HG03066 (cell line): ENCODE results near the gene MVK.

ENCODE experiments used
- ATAC-seq: cut with Tn5 transposase; IDR thresholded peaks from one replicate; pipeline ENCODE4 v1.9.1; 2021; ENCODE audit warnings: low read depth; ENCODE audit not compliant: unreplicated experiment

MVK gene

GRCh38 chr12:109625749-109626377 lies 52.3 kb downstream of the MVK start:
- no peak for ATAC-seq

GRCh38 chr12:109626378-109627115 lies 53.0 kb downstream of the MVK start:
- no peak for ATAC-seq

GRCh38 chr12:109627633-109628032 lies 54.0 kb downstream of the MVK start:
- ATAC-seq, result no peak

- ATAC-seq, result no peak
Observed at GRCh38 chr12:109630107-109630506, 56.5 kb downstream of the MVK start.

- ATAC-seq, result no peak
Observed at GRCh38 chr12:109630815-109631214, 57.2 kb downstream of the MVK start.

- no peak for ATAC-seq
Observed at GRCh38 chr12:109631302-109631701, 57.7 kb downstream of the MVK start.

GRCh38 chr12:109631751-109632150 lies 58.2 kb downstream of the MVK start:
- no peak for ATAC-seq

- no peak for ATAC-seq
Observed at GRCh38 chr12:109632342-109632741, 58.7 kb downstream of the MVK start.

- ATAC-seq, result no peak
Observed at GRCh38 chr12:109635717-109636116, 62.1 kb downstream of the MVK start.

GRCh38 chr12:109637348-109637747 lies 63.8 kb downstream of the MVK start:
- no peak for ATAC-seq

- no peak for ATAC-seq
Observed at GRCh38 chr12:109637996-109638395, 64.4 kb downstream of the MVK start.

- no peak for ATAC-seq
Observed at GRCh38 chr12:109638735-109639134, 65.1 kb downstream of the MVK start.

GRCh38 chr12:109639151-109639872 lies 65.7 kb downstream of the MVK start:
- ATAC-seq, result no peak

- ATAC-seq, result no peak
Observed at GRCh38 chr12:109640961-109641360, 67.4 kb downstream of the MVK start.

GRCh38 chr12:109641422-109641821 lies 67.8 kb downstream of the MVK start:
- ATAC-seq, result no peak

- no peak for ATAC-seq
Observed at GRCh38 chr12:109642506-109643132, 69.0 kb downstream of the MVK start.

GRCh38 chr12:109645194-109645593 lies 71.6 kb downstream of the MVK start:
- no peak for ATAC-seq

- ATAC-seq, result no peak
Observed at GRCh38 chr12:109645708-109646107, 72.1 kb downstream of the MVK start.
